ENCODE results near the gene LARGE1. TPM values are rescaled to one million over a fixed set of nuclear protein-coding genes. Genes with fewer than 3 reads are reported as not detected.

The LARGE1 gene
- total and polyA plus RNA-seq, 2 of the 13 experiments (the other 11 are each of a cell fraction or from before 2014, with no cell fraction given), result 8.4 to 11.0 TPM

- no peak for TF ChIP-seq ZSCAN21 (CRISPR knock-in tag; IDR thresholded peaks at IDR 0.05; ENCODE audit: borderline replicate concordance)
- TF ChIP-seq ZNF225 (CRISPR knock-in tag; IDR thresholded peaks at IDR 0.05), result no peak
- TF ChIP-seq ZNF709 (CRISPR knock-in tag; IDR thresholded peaks at IDR 0.05), result no peak
- no peak for TF ChIP-seq TSC22D2 (CRISPR knock-in tag; IDR thresholded peaks at IDR 0.05; ENCODE audit: borderline replicate concordance)
Observed at GRCh38 chr22:33575041-33575440, 345.2 kb downstream of the LARGE1 start (continued).

- DNase-seq (ENCODE audit: low spot score) (peak; percentile 57), ATAC-seq (peak; percentile 52), FAIRE-seq (peak; percentile 21)
- ChIA-PET CTCF (ENCODE audit: low intra/inter-chr PET ratio, low total read pairs) (no interaction called here), POLR2A (interaction anchor here (0.8 to 4.8 kb wide), 5 partner anchors 12 to 54 kb away, joined by 3 to 52 read pairs (median 5); no protein-coding TSS in a partner anchor)
- 66% methylated on average over 4 of the region's 4 CpGs for WGBS (ENCODE audit: low lambda C conversion rate)
- Histone ChIP-seq H2AFZ (ENCODE audit: low read length) (no peak overlapping the region), H3K4me2 (ENCODE audit: low read depth, low read length) (peak overlapping the region; percentile 74), H3K36me3 (replicated peaks in 1 of 2; ENCODE audit: control insufficient read depth in 1 of 2, insufficient read depth in 2 of 2, low read length in 2 of 2) (no peaks in the 10 kb centered on the region), H4K20me1 (ENCODE audit: insufficient read depth, low read length) (no peaks in the 10 kb centered on the region), H3K9ac (ENCODE audit: insufficient read depth, low read depth, low read length) (peak overlapping the region; percentile 26), H3K9me3 (ENCODE audit: low read length) (no peaks in the 10 kb centered on the region), H3K4me3 (replicated peaks in 1 of 3; ENCODE audit: insufficient read depth in 1 of 3, low read depth in 2 of 3, low read length in 3 of 3) (peak overlapping the region; percentile 24 to 31 (median 31); a peak in 3 of 6 replicates), H3K27me3 (ENCODE audit: control insufficient read depth in 1 of 2, insufficient read depth in 2 of 2, low read length in 2 of 2) (no peaks in the 10 kb centered on the region), H3K79me2 (ENCODE audit: insufficient read depth, low read length) (peaks cover 5% of the 10 kb centered on the region), H3K4me1 (ENCODE audit: insufficient read depth, low read length) (peaks cover 98% of the 10 kb centered on the region), H3K27ac (ENCODE audit: extremely low read length, insufficient read depth, low read length) (peak overlapping the region; percentile 58)
- intact Hi-C loops (cut with micrococcal nuclease; ENCODE audit: unreplicated experiment) (loop anchor here (10.0 kb wide), 1 partner anchor 239 kb away; no protein-coding TSS in a partner anchor), in situ Hi-C loops (cut with HindIII; ENCODE audit: extremely low pct_ligation_motif_present, low pct_unique_long_range_greater_than_20kb) (loop anchor here (10.0 kb wide), 1 partner anchor 269 kb away; no protein-coding TSS in a partner anchor)
- no TSS peak for BruUV-seq (replicated peaks)
- no peak for TF ChIP-seq AKNA (CRISPR knock-in tag; IDR thresholded peaks at IDR 0.05; ENCODE audit: borderline replicate concordance)
- 0 out of 2 replicates have a peak, but pooled peaks have one; percentile 19 for TF ChIP-seq POGZ (CRISPR knock-in tag; IDR thresholded peaks at IDR 0.05)
- TF ChIP-seq GATAD2A (CRISPR knock-in tag; IDR thresholded peaks at IDR 0.05), result peak; percentile 57
- TF ChIP-seq HOXA3 (CRISPR knock-in tag; IDR thresholded peaks at IDR 0.05), result peak; percentile 52; the same call in 1 of the 2 replicates
- TF ChIP-seq HNF1A (IDR thresholded peaks at IDR 0.05; ENCODE audit: low read depth), result peak; percentile 65; the same call in 1 of the 2 replicates
- TF ChIP-seq HNF1A (CRISPR knock-in tag; IDR thresholded peaks at IDR 0.05; ENCODE audit: borderline replicate concordance), result peak; percentile 58; the same call in 1 of the 2 replicates
- TF ChIP-seq THRA (CRISPR knock-in tag; IDR thresholded peaks at IDR 0.05; ENCODE audit: borderline replicate concordance), result 0 out of 2 replicates have a peak, but pooled peaks have one; percentile 27
Observed at GRCh38 chr22:33573479-33573878, 346.8 kb downstream of the LARGE1 start.
